ENCODE data around the gene GLCE. TPM values are rescaled to one million over a fixed set of nuclear protein-coding genes. Genes with fewer than 3 reads are reported as not detected.

GLCE gene
- total RNA-seq, 4 donors from 2014 or later: 5.9 to 18.8 (median 10.2) TPM

DNA sequence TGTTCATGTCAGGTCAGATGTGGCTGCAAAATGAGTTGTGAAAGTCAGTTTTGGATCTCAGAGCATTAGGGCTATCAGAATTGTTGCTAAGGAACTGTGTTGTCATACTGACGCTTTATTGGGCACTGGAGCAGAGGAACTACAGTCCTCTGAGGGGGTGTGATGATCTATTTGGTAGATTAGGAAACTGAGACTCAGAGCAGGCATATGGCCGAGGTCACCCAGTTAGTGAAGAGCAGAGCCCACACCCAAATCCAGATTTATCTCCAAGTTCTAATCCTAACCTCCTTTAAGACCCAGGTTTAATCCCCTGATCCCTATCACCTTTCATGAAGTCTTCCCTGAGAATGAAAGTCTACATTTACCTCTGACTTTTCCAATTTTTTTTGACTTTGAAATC is 25.6 kb upstream of the GLCE start:
- 57 to 67% methylated on average over 1 to 2 of the region's 2 CpGs for WGBS, 2 donors (ENCODE audit: low coverage in 1 of 2)
- Histone ChIP-seq H3K36me3 (no peaks in the 10 kb centered on the region), H3K9me3 (no peaks in the 10 kb centered on the region), H3K27ac (no peak overlapping the region), H3K27me3 (peaks cover 25% of the 10 kb centered on the region), H3K4me1 (no peaks in the 10 kb centered on the region), H3K4me3 (no peak overlapping the region)
- no peak for ATAC-seq
- TF ChIP-seq EP300 (IDR thresholded peaks at IDR 0.05) (no peak), POLR2A (IDR thresholded peaks at IDR 0.05) (no peak), POLR2AphosphoS5 (IDR thresholded peaks at IDR 0.05) (no peak)
- TF ChIP-seq, protein P1, sequence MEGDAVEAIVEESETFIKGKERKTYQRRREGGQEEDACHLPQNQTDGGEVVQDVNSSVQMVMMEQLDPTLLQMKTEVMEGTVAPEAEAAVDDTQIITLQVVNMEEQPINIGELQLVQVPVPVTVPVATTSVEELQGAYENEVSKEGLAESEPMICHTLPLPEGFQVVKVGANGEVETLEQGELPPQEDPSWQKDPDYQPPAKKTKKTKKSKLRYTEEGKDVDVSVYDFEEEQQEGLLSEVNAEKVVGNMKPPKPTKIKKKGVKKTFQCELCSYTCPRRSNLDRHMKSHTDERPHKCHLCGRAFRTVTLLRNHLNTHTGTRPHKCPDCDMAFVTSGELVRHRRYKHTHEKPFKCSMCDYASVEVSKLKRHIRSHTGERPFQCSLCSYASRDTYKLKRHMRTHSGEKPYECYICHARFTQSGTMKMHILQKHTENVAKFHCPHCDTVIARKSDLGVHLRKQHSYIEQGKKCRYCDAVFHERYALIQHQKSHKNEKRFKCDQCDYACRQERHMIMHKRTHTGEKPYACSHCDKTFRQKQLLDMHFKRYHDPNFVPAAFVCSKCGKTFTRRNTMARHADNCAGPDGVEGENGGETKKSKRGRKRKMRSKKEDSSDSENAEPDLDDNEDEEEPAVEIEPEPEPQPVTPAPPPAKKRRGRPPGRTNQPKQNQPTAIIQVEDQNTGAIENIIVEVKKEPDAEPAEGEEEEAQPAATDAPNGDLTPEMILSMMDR (IDR thresholded peaks at IDR 0.05): no peak

DNA sequence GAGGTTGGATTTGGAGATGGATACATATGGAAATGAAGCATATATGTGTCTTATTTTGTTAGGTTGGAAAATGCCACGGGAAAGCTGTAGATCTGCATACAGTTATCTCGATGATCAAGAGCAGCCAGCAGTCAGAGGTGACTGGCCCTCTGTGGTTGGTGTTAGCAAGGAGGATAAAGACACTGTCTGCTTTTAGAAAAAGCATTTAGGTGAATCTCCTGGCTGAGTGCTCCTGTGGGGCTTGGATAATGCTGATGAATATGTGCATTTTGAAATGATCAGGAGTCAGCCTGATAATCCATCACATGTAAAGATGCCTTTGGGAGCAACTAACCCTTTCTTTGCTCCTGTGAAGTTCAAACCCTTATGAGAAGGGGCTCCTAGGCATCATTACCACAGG is 24.9 kb upstream of the GLCE start:
- H3K9me3 ChIP-seq: no peaks in the 10 kb centered on the region
- no peaks in the 10 kb centered on the region for H3K36me3 ChIP-seq
- H3K4me1 ChIP-seq: no peaks in the 10 kb centered on the region
- H3K4me3 ChIP-seq: no peak overlapping the region
- TF ChIP-seq EP300 (IDR thresholded peaks at IDR 0.05) (no peak), POLR2A (IDR thresholded peaks at IDR 0.05) (no peak), POLR2AphosphoS5 (IDR thresholded peaks at IDR 0.05) (no peak)
- TF ChIP-seq, protein P1 (IDR thresholded peaks at IDR 0.05): no peak
- no peak overlapping the region for H3K27ac ChIP-seq
- peaks cover 28% of the 10 kb centered on the region for H3K27me3 ChIP-seq
- no peak for ATAC-seq
- WGBS, 2 donors (ENCODE audit: low coverage in 1 of 2): 83 to 92% methylated on average over 1 to 2 of the region's 2 CpGs

- no peak overlapping the region for H3K27ac ChIP-seq
- H3K27me3 ChIP-seq: peaks cover 56% of the 10 kb centered on the region
- no peak for ATAC-seq
- H3K4me3 ChIP-seq: no peak overlapping the region
- no peak for TF ChIP-seq POLR2A (IDR thresholded peaks at IDR 0.05)
- TF ChIP-seq, protein P1 (IDR thresholded peaks at IDR 0.05): no peak
- peaks cover 0 to 7% (median 0%) of the 10 kb centered on the region in 3 donors for H3K9me3 ChIP-seq
- WGBS, 2 donors (ENCODE audit: low coverage in 1 of 2): 55 to 57% methylated on average over 4 of the region's 4 CpGs
- H3K36me3 ChIP-seq: no peaks in the 10 kb centered on the region
- no peaks in the 10 kb centered on the region for H3K4me1 ChIP-seq
Observed at GRCh38 chr15:69138963-69139362, 21.5 kb upstream of the GLCE start.

DNA sequence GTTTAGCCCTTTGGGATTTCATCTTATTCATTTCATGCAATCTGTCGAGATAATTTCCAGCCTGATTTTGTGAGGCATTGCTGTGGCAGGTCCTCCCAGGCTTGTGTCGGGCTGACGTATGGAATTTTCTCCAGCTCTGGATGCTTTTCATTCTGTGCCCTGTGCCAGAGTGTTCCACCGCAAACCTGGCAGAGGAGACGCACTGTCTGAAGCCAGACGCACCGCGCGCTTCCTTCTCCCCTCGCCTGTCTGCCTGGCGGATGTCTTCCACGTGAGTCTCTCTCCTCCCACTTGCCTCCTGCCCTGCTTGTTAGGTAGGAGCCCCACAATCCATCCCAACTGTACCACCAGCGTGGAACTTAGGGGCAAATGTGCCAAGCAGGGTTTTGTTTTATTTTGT is 20.1 kb upstream of the GLCE start:
- Histone ChIP-seq H3K27me3 (peaks cover 56% of the 10 kb centered on the region), H3K9me3 (peaks cover 0 to 7% (median 0%) of the 10 kb centered on the region in 3 donors)

GRCh38 chr15:69141286-69141701 is 19.1 kb upstream of the GLCE start:
- no peak for ATAC-seq
- H3K4me1 ChIP-seq: no peaks in the 10 kb centered on the region
- H3K27me3 ChIP-seq: peaks cover 58% of the 10 kb centered on the region
- no peak for TF ChIP-seq POLR2A (IDR thresholded peaks at IDR 0.05)
- TF ChIP-seq, protein P1 (IDR thresholded peaks at IDR 0.05): no peak
- TF ChIP-seq EP300 (IDR thresholded peaks at IDR 0.05): no peak
- no peak for TF ChIP-seq POLR2AphosphoS5 (IDR thresholded peaks at IDR 0.05)
- no peaks in the 10 kb centered on the region for H3K36me3 ChIP-seq
- peaks cover 0 to 7% (median 0%) of the 10 kb centered on the region in 3 donors for H3K9me3 ChIP-seq
- WGBS, 2 donors (ENCODE audit: low coverage in 1 of 2): 35% methylated on average over 3 of the region's 3 CpGs; no CpG with 5 or more reads in 1 of the 2 donors
- no peak overlapping the region for H3K27ac ChIP-seq
- H3K4me3 ChIP-seq: no peak overlapping the region

More for the DNA sequence above, 20.1 kb upstream of the GLCE start:
- Histone ChIP-seq H3K4me3 (no peak overlapping the region), H3K4me1 (no peaks in the 10 kb centered on the region), H3K27ac (no peak overlapping the region), H3K36me3 (no peaks in the 10 kb centered on the region)
- WGBS, 2 donors (ENCODE audit: low coverage in 1 of 2): 46 to 75% methylated on average over 2 to 11 of the region's 13 CpGs
- TF ChIP-seq EP300 (IDR thresholded peaks at IDR 0.05) (no peak), POLR2AphosphoS5 (IDR thresholded peaks at IDR 0.05) (no peak), POLR2A (IDR thresholded peaks at IDR 0.05) (no peak)
- TF ChIP-seq, protein P1 (IDR thresholded peaks at IDR 0.05): no peak
- no peak for ATAC-seq
